ENCODE measurements around the gene DNAJB9.
"Not testable (repeated sequence)": the region's sequence is repeated elsewhere in the genome, so short reads cannot be mapped to it uniquely, and the experiment has no call there.

DNAJB9 gene

DNA sequence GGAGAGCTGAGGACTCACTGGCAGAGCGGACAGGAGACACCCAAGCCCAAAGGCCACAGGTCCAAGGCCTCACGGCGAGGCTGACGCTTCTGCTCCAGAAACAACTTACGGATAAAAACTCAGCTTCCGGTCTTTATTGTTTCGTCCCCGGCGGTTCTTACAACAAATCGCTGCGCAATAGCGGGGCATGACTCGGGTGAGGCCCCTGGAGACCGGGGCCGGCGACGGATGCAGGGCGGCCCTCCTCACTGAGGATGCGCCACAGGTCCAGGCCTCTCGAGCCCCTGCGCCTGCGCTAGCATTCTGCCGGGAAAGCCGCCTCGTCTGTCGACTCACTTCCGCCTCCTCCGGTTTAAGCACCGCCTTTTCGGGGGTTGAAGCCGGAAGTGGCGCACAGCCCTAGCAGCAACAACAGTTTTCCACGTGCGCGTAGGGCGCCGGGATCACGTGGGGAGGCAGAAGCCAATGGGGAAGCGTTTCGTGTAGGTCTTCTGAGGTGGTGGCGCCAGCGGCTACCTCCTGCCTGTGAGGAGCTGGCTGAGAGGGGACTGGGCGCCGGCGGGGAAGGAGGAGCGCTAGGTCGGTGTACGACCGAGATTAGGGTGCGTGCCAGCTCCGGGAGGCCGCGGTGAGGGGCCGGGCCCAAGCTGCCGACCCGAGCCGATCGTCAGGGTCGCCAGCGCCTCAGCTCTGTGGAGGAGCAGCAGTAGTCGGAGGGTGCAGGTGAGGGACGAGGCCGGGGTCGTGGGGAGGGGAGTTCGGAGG lies at the start of gene DNAJB9, which contains the start of gene THAP5:
Gene DNAJB9, plus strand, starts transcription at position 494 of the 765 bp plus-strand sequence. CDS start 1,853 bp downstream, outside the sequence.
Gene THAP5, minus strand, starts transcription at position 326 of the 765 bp plus-strand sequence. Its CDS starts 137 bp downstream, at position 189.
- peak; percentile 94 to 97 for DNase-seq (ENCODE audit: low read depth in 2 of 2)

DNA sequence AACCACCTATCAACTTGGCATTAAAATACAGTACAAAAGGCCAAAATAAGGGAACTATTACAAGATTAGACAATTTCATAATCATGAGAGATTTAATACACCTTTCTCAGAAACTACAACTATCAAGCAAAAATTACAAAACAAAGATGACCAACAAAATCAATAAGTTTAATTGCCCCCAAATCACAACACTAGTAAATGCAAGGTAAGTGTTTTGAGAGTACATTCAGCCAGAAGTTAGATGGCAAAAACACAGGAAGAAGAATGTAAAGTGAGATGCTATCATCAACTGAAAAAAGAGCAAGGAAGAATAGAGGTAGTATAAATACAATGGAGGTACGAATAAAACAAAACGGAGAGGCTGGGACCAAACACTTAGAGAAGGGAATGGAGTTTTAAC lies 46.9 kb upstream of the DNAJB9 start:
- DNase-seq (ENCODE audit: low read depth in 2 of 2) = no peak

DNA sequence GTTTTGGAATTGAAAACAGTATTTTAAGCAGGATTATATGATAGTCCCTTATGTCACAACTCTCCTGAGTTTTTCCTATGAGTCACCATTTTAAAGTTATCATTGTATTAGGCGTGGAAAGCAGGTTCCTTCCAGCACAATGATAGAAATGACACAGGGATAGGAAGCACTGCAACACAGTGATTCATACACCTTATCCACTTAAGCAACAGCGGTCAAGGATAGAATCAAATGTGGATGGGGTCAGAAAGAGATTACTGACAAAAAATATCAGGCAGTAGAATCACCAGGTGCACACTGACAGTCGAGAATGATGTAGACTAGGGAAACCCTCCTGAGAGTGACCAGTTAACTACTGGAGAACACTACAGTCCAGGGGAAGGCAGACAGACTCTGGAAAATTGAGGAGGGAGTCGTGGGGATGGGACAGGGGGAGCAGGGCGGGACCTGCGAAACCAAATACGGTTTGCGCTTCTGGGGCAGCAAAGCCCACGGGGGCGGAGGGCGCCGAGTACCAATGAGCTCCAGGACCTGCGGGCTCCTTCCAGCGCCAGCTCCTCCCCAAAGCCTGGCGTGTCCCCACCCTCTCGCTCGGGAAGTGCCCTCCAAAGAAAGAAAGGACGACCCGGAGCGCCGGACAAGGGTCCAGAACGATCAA lies 44.2 kb upstream of the DNAJB9 start:
- no peak for DNase-seq (ENCODE audit: low read depth in 2 of 2)

DNA sequence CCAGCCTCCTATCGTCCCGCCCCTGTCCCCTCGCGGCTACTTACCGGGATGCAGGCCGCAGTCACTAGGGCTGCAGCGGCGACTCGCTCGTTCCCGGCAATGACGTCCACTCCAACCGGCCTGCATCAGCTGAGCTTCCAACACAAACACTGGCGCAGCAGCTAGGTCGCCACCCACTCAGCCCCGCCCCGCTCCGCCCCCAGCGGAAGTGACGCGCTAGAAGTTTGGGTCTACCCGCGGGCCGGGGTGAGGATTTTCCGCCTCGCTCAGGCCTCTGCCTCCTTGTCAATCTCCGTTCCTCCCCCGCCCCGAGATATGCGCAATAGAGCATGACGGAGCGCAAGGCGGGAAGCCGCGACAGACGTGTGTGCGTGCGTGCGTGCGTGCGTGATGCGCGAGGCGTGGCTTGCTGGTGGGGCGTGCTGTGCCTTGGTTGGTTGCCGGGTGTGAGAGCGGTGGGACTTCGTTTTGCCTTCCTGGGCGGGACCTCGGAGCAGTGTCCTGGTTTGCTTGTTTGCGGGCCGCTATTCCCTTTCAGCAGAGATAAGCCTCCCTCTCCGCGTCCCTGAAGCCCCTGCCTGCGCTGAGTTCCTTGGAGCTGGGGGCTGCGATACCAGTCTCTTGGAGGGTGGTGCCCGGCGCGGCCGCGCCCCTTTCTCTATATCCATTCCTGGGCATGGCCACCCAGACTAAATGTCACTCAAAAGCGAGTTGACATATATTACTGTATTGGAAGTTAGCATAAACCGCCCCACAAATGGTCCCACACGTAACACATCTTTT lies 43.5 kb upstream of the DNAJB9 start, which contains the start of gene PNPLA8:
Gene PNPLA8, minus strand, starts transcription at position 151 of the 783 bp plus-strand sequence. CDS start 10,644 bp downstream, outside the sequence.
- peak; percentile 99 to 100 for DNase-seq (ENCODE audit: low read depth in 2 of 2)

DNA sequence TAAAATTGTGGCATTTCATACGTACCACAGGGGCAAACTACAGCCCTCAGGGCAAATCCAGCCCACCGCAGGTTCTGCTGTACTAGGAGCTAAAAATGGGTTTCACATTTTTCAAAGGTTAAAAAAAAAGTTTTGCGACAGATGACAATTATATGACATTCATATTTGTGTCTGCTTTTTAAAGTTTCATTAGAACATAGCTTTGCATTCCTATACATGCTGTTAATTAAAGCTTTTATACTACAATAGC lies 43.0 kb upstream of the DNAJB9 start:
- no peak for DNase-seq (ENCODE audit: low read depth in 2 of 2)

DNA sequence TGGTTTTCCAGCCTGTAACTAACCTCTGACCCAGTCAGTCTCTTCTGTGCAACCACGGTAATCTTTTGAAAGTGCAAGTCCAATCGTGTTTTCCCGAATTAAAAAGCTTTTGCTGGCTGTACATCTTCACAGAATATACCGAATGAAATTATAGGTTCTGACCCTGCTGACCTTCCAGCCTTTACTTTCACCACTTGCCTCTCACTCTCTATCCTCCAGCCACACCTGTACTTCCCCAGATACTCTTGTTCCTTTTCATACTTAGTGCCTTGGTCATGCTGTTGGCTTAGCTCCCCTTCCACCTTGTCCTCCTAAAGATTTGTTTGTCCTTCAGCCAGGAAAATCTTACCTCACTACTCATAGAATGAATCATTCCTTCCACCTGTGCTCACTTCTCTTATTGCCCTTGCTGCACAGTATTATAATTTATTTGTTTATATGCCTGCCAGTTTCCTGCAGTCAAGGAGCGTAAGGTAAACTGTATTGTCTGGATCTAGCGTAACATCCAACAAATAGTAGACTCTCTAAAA lies 41.4 kb upstream of the DNAJB9 start:
- no peak for DNase-seq (ENCODE audit: low read depth in 2 of 2)

DNA sequence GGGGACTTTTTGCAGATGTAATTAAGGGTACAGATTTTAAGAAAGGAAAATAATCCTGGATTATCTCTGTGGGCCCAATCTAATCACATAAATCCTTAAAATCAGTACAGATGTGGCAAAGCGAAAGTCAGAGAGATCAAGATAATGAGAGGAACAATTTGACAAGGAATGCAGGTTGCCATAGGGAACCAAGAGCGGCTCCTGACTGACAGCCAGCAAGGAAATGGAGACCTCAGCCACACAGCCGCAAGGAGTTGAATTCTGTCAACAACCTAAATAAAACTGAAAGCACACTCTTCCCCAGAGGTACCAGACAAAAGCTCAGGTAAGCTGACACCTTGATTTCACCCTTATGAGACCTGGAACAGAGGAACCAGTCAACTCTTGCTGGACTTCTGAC lies 40.3 kb upstream of the DNAJB9 start:
- DNase-seq (ENCODE audit: low read depth in 2 of 2) = no peak

DNA sequence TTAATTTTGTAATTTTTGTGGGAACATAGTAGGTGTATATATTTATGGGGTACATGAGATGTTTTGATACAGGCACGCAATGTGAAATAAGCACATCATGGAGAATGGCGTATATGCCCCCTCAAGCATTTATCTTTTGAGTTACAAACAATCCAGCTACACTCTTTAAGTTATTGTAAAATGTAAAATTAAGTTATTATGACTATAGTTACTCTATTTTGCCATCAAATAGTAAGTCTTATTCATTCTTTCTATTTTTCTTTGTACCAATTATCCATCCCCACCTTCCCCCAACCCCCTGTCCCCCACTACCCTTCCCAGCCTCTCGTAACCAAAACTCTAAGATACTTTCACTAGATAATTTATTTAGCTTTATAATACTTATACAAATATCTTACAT lies 36.0 kb upstream of the DNAJB9 start:
- DNase-seq (ENCODE audit: low read depth in 2 of 2) = no peak

DNA sequence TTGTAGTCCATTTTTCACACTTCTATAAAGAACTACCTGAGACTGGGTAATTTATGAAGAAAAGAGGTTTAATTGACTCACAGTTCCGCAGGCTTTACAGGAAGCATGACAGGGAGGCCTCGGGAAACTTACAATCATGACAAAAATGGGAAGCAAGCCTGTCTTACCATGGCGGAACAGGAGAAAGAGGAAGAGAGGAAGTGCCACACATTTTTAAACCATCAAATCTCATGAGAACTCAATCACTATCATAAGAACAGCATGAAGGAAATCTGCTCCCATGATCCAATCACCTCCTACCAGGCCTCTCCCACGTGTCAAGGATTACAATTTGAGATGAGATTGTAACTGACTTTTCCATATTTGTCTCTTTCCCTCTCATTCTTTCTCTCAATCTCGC lies 34.4 kb upstream of the DNAJB9 start:
- no peak for DNase-seq (ENCODE audit: low read depth in 2 of 2)

DNA sequence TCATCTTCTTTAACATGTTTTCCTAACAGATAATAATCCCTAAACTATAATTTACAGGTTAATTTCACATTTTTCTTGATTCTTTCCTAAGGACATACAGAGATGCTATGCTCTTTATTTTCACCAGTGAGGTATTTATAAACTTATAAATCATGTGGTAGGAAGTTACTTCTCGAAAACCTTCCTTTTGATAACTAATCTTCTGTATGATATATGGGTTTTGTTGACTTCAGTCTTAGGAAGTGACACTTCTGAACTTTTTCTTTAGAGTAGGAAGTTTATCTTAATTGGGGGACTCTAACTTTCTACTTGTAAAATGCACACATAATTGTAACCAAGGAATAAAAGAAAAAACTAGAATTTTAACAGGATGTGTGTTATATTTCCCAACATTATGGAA lies 33.9 kb upstream of the DNAJB9 start:
- DNase-seq (ENCODE audit: low read depth in 2 of 2) = no peak

DNA sequence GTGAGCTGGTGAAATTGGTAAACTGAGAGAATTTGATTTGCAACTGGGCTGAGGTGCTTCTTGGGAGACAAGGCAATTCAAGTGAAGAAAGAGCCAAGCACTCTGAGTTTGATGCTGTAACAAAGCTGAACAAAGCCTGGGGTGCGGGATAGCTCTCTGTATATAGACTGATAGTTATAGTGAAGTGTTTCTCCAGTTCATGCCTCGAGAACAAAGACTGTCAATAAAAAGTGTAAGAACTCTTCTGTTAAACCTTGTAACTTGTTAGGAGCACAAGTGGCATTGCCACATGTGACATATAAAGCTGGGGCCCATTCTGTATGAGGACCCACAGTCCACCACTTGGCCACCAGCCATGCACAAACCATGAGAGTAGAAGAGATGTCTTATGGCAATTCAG lies 32.4 kb upstream of the DNAJB9 start:
- no peak for DNase-seq (ENCODE audit: low read depth in 2 of 2)

DNA sequence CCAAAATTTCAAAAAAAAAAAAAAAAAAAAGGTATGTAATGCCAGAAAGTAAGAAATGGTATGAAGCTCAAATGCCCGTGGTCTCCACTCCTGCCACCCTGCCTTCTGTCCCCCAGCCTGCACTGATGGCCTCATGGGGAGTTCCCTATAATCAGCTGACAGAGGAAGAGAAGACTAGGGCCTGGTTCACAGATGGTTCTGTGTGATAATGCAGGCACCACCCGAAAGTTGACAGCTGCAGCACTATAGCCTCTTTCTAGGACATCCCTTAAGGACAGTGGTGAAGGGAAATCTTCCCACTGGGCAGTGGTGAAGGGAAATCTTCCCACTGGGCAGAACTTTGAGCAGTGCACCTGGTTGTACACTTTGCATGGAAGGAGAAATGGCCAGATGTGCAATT lies 31.4 kb upstream of the DNAJB9 start:
- DNase-seq (ENCODE audit: low read depth in 2 of 2) = not testable (repeated sequence)

DNA sequence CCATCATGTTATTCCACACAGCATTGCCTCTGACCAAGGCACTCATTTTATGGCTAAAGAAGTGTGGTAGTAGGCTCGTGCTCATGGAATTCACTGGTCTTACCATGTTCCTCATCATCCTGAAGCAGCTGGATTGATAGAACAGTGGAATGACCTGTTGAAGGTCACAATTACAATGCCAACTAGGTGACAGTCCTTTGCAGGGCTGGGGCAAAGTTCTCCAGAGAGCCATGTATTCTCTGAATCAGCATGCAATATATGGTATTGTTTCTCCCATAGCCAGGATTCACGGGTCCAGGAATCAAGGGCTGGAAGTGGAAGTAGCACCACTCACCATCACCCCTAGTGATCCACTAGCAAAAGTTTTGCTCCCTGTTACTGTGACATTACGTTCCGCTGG lies 31.0 kb upstream of the DNAJB9 start:
- not testable (repeated sequence) for DNase-seq (ENCODE audit: low read depth in 2 of 2)

DNA sequence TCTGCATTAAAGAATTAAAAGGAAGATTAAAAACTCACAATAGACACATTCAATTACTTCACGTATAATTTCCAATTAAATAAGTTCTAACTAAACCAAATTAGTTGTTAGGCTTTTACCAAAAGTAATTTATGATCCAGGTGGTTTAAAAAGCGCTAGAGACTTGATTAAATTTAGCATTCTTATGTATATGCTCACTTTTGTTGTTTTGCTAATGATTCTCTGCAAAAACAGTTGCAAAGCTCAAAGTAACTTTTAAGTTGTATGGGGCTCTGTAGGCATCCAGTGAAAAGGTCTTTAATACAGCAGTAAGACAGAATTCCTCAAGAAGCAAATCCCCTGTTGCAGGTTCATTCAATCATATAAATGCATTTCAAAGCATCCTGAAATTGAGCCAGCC lies 28.2 kb upstream of the DNAJB9 start:
- no peak for DNase-seq (ENCODE audit: low read depth in 2 of 2)

DNA sequence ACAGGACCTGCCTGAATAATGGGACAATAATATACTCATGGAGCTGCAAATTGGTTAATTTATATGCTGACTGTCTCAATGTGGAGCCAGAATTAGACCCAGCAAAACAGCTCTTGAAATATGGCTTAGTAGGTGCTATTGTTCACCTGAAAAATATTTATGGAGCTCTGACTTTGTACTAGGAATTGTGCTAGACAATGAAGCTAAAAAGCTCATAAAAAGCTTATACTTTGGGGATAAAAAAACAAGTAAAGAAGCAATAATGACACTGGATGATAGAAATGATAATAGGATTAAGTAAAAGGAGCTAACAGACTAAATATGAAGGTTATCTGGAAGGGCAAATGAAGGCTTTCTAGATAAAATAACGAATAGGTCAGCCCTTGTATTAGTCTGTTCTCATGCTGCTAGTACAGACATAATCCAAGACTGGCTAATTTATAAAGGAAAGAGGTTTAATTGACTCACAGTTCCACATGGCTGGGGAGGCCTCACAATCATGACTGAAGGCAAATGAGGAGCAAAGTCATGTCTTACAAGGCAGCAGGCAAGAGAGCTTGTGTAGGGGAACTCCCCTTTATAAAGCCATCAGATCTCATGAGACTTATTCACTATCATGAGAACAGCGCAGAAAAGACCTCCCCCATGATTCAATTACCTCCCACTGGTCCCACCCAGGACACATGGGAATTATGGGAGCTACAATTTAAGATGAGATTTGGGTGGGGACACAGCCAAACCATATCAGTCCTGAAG lies 21.4 kb upstream of the DNAJB9 start:
- DNase-seq (ENCODE audit: low read depth in 2 of 2) = not testable (repeated sequence)

DNA sequence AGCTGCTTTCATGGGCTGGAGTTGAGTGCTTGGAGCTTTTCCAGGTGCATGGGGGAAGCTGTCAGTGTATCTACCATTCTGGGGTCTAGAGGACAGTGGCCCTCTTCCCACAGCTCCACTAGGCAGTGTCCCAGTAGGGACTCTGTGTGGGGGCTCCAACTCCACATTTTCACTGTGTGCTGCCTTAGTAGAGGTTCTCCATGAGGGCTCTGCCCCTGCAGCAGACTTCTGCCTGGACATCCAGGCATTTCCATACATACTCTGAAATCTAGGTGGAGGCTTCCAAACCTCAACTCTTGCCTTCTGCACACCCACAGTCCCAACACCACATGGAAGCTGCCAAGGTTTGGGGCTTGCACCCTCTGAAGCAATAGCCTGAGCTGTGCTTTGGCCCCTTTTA lies 13.0 kb upstream of the DNAJB9 start:
- DNase-seq (ENCODE audit: low read depth in 2 of 2) = not testable (repeated sequence)

DNA sequence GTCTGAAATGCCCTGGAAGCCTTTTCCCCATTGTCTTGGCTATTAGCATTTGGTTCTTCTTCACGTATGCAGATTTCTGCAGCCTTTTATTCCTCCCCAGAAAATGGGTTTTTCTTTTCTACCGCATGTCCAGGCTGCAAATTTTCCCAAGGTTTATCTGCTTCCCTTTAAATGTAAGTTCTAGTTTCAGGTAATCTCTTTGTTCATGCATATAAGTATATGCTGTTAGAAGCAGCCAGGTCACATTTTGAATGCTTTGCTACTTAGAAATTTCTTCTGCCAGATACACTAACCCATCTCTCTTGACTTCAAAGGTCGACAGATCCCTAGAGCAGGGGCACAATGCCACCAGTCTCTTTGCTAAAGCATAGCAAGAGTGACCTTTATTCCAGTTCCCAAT lies 12.5 kb upstream of the DNAJB9 start:
- DNase-seq (ENCODE audit: low read depth in 2 of 2) = no peak

DNA sequence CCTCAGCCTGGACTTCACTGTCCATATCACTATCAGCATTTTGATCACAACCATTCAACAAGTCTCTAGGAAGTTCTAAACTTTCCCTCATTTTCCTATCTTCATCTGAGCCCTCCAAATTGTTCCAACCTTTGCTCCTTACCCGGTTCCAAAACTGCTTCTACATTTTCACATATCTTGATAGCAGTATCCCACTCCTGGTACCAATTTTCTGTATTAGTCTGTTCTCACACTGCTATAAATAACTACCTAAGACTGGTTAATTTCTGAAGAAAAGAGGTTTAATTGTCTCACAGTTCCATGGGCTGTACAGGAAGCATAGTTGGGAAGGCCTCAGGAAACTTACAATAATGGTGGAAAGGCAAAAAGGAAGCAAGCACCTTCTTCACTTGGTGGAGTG lies 12.1 kb upstream of the DNAJB9 start:
- DNase-seq (ENCODE audit: low read depth in 2 of 2) = no peak

DNA sequence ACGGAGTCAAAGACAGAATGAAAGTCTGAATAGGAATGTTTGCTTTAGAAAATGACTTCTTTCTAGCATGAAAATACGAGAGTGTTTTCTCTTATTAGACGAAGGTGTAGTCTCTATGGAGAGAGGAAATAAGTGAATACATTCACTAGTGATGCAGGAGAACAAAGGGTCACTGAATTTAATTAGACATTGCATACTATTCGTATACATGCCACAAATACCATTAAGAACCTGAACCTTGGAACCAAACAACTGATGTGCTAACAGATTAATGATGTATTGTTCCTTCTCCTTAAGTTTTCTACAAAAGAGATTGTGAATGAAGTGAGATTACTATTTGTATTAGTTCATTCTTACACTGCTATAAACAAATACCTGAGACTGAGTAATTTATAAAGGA lies 10.4 kb upstream of the DNAJB9 start:
- no peak for DNase-seq (ENCODE audit: low read depth in 2 of 2)

DNA sequence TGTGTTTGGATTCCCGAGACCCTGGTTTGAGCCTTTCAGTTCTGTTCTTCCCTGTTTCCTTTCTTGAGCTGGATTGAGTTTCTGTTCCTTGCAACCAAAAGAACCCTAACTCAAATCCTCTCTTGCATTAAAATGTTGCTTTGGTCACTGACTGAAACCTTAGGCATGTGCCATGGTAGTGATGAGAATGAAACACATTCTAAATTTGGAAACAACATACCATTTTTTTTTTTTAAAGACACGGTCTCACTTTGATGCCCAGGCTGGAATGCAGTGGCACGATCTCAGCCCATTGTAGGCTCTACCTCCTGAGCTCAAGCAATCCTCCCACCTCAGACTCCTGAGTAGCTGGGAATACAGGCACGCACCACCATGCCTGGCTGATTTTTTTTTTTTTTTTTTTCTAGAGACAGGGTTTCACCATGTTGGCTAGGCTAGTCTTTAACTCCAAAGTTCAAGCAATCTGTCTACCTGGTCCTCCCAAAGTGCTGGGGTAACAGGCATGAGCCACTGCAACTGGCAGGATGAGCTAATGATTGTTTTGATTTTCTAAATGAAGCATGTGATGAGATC lies 8.5 kb upstream of the DNAJB9 start:
- no peak for DNase-seq (ENCODE audit: low read depth in 2 of 2)

DNA sequence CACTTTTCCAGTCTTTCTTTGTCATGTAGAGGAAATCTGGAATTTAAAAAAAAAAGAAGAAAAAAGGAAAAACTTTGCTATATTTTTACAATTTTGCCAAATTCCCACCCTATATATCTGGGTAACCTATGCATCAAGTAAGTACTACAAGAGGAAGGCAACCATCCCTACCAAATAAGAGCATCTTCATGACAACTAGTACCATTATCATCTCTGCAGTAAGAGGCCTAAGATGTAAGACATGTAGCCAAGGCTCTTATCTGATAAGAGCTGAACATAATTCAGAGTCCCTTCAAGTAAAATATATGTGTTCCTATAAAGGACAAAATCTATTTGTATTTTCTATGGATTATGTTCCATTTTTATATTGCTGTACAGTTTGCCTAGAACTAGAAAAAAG lies 3.7 kb upstream of the DNAJB9 start:
- no peak for DNase-seq (ENCODE audit: low read depth in 2 of 2)

Data from stimulated activated CD4-positive, alpha-beta T cell treated with anti-CD3 and anti-CD28 coated beads, Interleukin-1b, Interleukin-23, amount 100 ng/mL, for 4 hours (primary cell).